ENCODE measurements around the gene SYTL3.

DNA sequence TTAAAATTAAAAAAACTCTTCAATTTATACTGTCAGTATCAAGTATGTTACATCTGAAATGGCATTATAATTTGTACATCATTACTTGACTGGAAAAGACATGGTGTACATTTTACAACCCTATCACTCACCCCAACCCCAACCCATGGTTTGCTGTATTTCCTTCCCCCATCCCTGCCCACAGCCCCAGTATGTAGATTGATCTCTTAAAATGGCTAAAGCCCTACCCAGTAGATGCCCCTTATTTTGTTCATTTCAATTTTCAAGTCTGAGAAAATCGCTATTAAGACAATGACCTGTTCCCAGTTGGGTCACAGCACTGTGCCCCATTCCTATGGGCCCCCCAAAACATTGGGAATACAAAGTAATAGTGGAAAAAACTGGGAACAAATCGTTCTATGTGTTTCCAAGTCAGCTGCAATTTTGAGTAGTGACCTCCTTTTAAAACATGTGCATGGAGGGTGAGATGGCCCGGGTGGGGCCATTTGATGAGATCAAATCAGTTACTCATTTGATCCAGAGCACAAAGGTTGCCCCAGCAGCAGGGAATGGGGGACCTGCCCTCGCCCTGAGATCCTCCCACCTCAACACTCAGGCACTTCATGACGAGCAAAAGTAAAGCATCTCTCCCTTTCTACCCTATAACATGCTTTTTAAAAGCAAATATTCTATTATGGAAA is 156.0 kb downstream of the SYTL3 start:
- TF ChIP-seq TAF1 (IDR thresholded peaks at IDR 0.05; ENCODE audit: low read depth, low read length) = no peak
- TF ChIP-seq POLR2AphosphoS5 (IDR thresholded peaks at IDR 0.05; ENCODE audit: low read depth, low read length) = no peak; the same call in none of the 2 replicates
- no peak for TF ChIP-seq SPI1 (IDR thresholded peaks at IDR 0.05; ENCODE audit: low read depth, low read length)
- no peak for TF ChIP-seq POLR2A (IDR thresholded peaks at IDR 0.05; ENCODE audit: low read depth, low read length)
- no peak for TF ChIP-seq PAX5 (IDR thresholded peaks at IDR 0.05; ENCODE audit: insufficient read depth, low read length, severe bottlenecking)
- TF ChIP-seq POU2F2 (IDR thresholded peaks at IDR 0.05; ENCODE audit: low read depth, low read length) = no peak
